ENCODE results near the gene COL27A1.

GRCh38 chr9:114176624-114177291 lies 21.4 kb downstream of the COL27A1 start:
- no peak for TF ChIP-seq EZH2 (IDR thresholded peaks at IDR 0.05; ENCODE audit: low read depth, unreplicated experiment)
- TF ChIP-seq CTCF (conservative IDR thresholded peaks at IDR 0.05; ENCODE audit: low read depth in 2 of 2), result no peak
- TF ChIP-seq CREB1 (CRISPR knock-in tag; IDR thresholded peaks at IDR 0.05; ENCODE audit: low read depth), result no peak
- TF ChIP-seq POLR2AphosphoS5 (IDR thresholded peaks at IDR 0.05; ENCODE audit: low read depth), result no peak
- TF ChIP-seq REST (IDR thresholded peaks at IDR 0.05; ENCODE audit: unreplicated experiment), result no peak
- TF ChIP-seq ZNF462 (CRISPR knock-in tag; IDR thresholded peaks at IDR 0.05), result no peak
- TF ChIP-seq ZNF114 (CRISPR knock-in tag; IDR thresholded peaks at IDR 0.05), result no peak
- no peak for TF ChIP-seq EZH2phosphoT487 (IDR thresholded peaks at IDR 0.05; ENCODE audit: unreplicated experiment)
- no peak for TF ChIP-seq ETS1 (IDR thresholded peaks at IDR 0.05)
- no peak for TF ChIP-seq STAT1 (IDR thresholded peaks at IDR 0.05; ENCODE audit: unreplicated experiment)
- TF ChIP-seq NANOG (IDR thresholded peaks at IDR 0.05; ENCODE audit: borderline replicate concordance), result no peak
- TF ChIP-seq JUNB (IDR thresholded peaks at IDR 0.05; ENCODE audit: unreplicated experiment), result no peak

Measured in GM23338 (cell line).